Lower leg skin (tissue), 3 donors: ENCODE data around the gene USP17L17.
"Not testable (repeated sequence)": the region's sequence is repeated elsewhere in the genome, so short reads cannot be mapped to it uniquely, and the experiment has no call there.

Source experiments
- CTCF ChIP-seq, 3 donors: fragments of 450-650 bp; IDR thresholded peaks; one replicate each; pipeline ENCODE4 v1.5.1; 2016; ENCODE audit warnings: antibody characterized with exemption in 3 of 3, mild to moderate bottlenecking in 3 of 3, moderate library complexity in 2 of 3
- POLR2A ChIP-seq, 2 donors: fragments of 450-650 bp; IDR thresholded peaks; one replicate each; pipeline ENCODE4 v1.6.1; 2016 to 2017; ENCODE audit warnings: antibody characterized with exemption in 2 of 2, mild to moderate bottlenecking in 1 of 2, moderate library complexity in 1 of 2

- TF ChIP-seq CTCF, POLR2A (IDR thresholded peaks at IDR 0.05): not testable (repeated sequence)
Observed at GRCh38 chr4:9210357-9210756, 33.3 kb upstream of the USP17L17 start, which contains the start of gene USP17L10.
